HG03558 (cell line): ENCODE data around the gene PDHA2.
"Not testable (repeated sequence)": the region's sequence is repeated elsewhere in the genome, so short reads cannot be mapped to it uniquely, and the experiment has no call there.

ENCODE experiments used
- ATAC-seq: cut with Tn5 transposase; IDR thresholded peaks from one replicate; pipeline ENCODE4 v1.9.1; 2021; ENCODE audit warnings: moderate number of reproducible peaks; ENCODE audit not compliant: unreplicated experiment; ENCODE audit errors: extremely low read depth

PDHA2 gene

GRCh38 chr4:95839891-95840290 is at the start of gene PDHA2:
PDHA2 (plus strand) TSS chr4:95840093; CDS start chr4:95840151, 58 bp downstream.
- ATAC-seq: no peak

- no peak for ATAC-seq
Measured at GRCh38 chr4:95798003-95798402, 41.9 kb upstream of the PDHA2 start.

GRCh38 chr4:95798727-95799126 is 41.2 kb upstream of the PDHA2 start:
- ATAC-seq: no peak

GRCh38 chr4:95821867-95822266 is 18.0 kb upstream of the PDHA2 start:
- ATAC-seq: no peak

- no peak for ATAC-seq
Measured at GRCh38 chr4:95825546-95825945, 14.3 kb upstream of the PDHA2 start.

- no peak for ATAC-seq
Measured at GRCh38 chr4:95830651-95831050, 9.2 kb upstream of the PDHA2 start.

- no peak for ATAC-seq
Measured at GRCh38 chr4:95831166-95831565, 8.7 kb upstream of the PDHA2 start.

GRCh38 chr4:95833711-95834194 is 6.1 kb upstream of the PDHA2 start:
- ATAC-seq: no peak

- ATAC-seq: no peak
Measured at GRCh38 chr4:95835672-95836071, 4.2 kb upstream of the PDHA2 start.

- ATAC-seq: no peak
Measured at GRCh38 chr4:95838192-95838591, 1.7 kb upstream of the PDHA2 start.

GRCh38 chr4:95847908-95848460 is 8.1 kb downstream of the PDHA2 start:
- no peak for ATAC-seq

GRCh38 chr4:95850161-95850560 is 10.3 kb downstream of the PDHA2 start:
- ATAC-seq: no peak

GRCh38 chr4:95857761-95858160 is 17.9 kb downstream of the PDHA2 start:
- ATAC-seq: no peak

GRCh38 chr4:95867919-95868318 is 28.0 kb downstream of the PDHA2 start:
- ATAC-seq: no peak

GRCh38 chr4:95869414-95869813 is 29.5 kb downstream of the PDHA2 start:
- not testable (repeated sequence) for ATAC-seq

- ATAC-seq: no peak
Measured at GRCh38 chr4:95869961-95870500, 30.1 kb downstream of the PDHA2 start.

GRCh38 chr4:95877636-95878035 is 37.7 kb downstream of the PDHA2 start:
- ATAC-seq: no peak

GRCh38 chr4:95887551-95887950 is 47.7 kb downstream of the PDHA2 start:
- no peak for ATAC-seq

GRCh38 chr4:95889662-95890061 is 49.8 kb downstream of the PDHA2 start:
- ATAC-seq: no peak
